ENCODE results near the gene MBOAT7. TPM values are rescaled to one million over a fixed set of nuclear protein-coding genes. Genes with fewer than 3 reads are reported as not detected.

MBOAT7 gene
- total RNA-seq, 1 experiment from 2014 or later: 85.6 TPM

GRCh38 chr19:54152878-54153524 lies 36.4 kb downstream of the MBOAT7 start:
- H3K9ac ChIP-seq (ENCODE audit: low read length): no peak overlapping the region
- peaks cover 37% of the 10 kb centered on the region for H4K20me1 ChIP-seq (ENCODE audit: insufficient read depth, low read depth, low read length)
- no peaks in the 10 kb centered on the region for H3K9me3 ChIP-seq (ENCODE audit: low read length)
- no peak overlapping the region for H3K27ac ChIP-seq (ENCODE audit: low read length)
- H3K4me3 ChIP-seq (ENCODE audit: low read length): no peak overlapping the region
- no peak overlapping the region for H3K4me2 ChIP-seq (ENCODE audit: low read depth, low read length, poor library complexity, severe bottlenecking)
- no peaks in the 10 kb centered on the region for H3K79me2 ChIP-seq (ENCODE audit: low read length)
- no peaks in the 10 kb centered on the region for H3K9me2 ChIP-seq (replicated peaks; ENCODE audit: insufficient read depth, low read length)
- no peaks in the 10 kb centered on the region for H3K27me3 ChIP-seq (ENCODE audit: low read length)
- H3K36me3 ChIP-seq (ENCODE audit: insufficient read depth, low read length): peaks cover 63% of the 10 kb centered on the region
- H2AFZ ChIP-seq (ENCODE audit: low read length): no peak overlapping the region
- no peak for DNase-seq
- H3K4me1 ChIP-seq (ENCODE audit: low read length): peaks cover 9% of the 10 kb centered on the region

GRCh38 chr19:54152267-54152666 lies 37.1 kb downstream of the MBOAT7 start:
- Histone ChIP-seq H3K9me3 (ENCODE audit: low read length) (no peaks in the 10 kb centered on the region), H3K27ac (ENCODE audit: low read length) (no peak overlapping the region), H3K9me2 (replicated peaks; ENCODE audit: insufficient read depth, low read length) (no peaks in the 10 kb centered on the region), H3K4me2 (ENCODE audit: low read depth, low read length, poor library complexity, severe bottlenecking) (no peak overlapping the region), H3K79me2 (ENCODE audit: low read length) (no peaks in the 10 kb centered on the region), H3K9ac (ENCODE audit: low read length) (no peak overlapping the region), H3K4me3 (ENCODE audit: low read length) (no peak overlapping the region), H3K4me1 (ENCODE audit: low read length) (peaks cover 4% of the 10 kb centered on the region; the same call in 1 of the 2 replicates), H3K36me3 (ENCODE audit: insufficient read depth, low read length) (peaks cover 63% of the 10 kb centered on the region), H3K27me3 (ENCODE audit: low read length) (no peaks in the 10 kb centered on the region), H4K20me1 (ENCODE audit: insufficient read depth, low read depth, low read length) (peaks cover 39% of the 10 kb centered on the region), H2AFZ (ENCODE audit: low read length) (no peak overlapping the region)
- no peak for DNase-seq

- no peak for DNase-seq
- Histone ChIP-seq H3K79me2 (ENCODE audit: low read length) (no peaks in the 10 kb centered on the region), H2AFZ (ENCODE audit: low read length) (no peak overlapping the region), H3K4me3 (ENCODE audit: low read length) (no peak overlapping the region), H3K36me3 (ENCODE audit: insufficient read depth, low read length) (peaks cover 64% of the 10 kb centered on the region), H3K27ac (ENCODE audit: low read length) (no peak overlapping the region), H3K9me3 (ENCODE audit: low read length) (no peaks in the 10 kb centered on the region), H3K27me3 (ENCODE audit: low read length) (no peaks in the 10 kb centered on the region), H3K9me2 (replicated peaks; ENCODE audit: insufficient read depth, low read length) (no peaks in the 10 kb centered on the region), H3K4me1 (ENCODE audit: low read length) (no peaks in the 10 kb centered on the region), H4K20me1 (ENCODE audit: insufficient read depth, low read depth, low read length) (peaks cover 42% of the 10 kb centered on the region), H3K9ac (ENCODE audit: low read length) (no peak overlapping the region), H3K4me2 (ENCODE audit: low read depth, low read length, poor library complexity, severe bottlenecking) (no peak overlapping the region)
Measured at GRCh38 chr19:54151362-54152035, 37.9 kb downstream of the MBOAT7 start.

GRCh38 chr19:54149021-54149812 lies 40.2 kb downstream of the MBOAT7 start:
- no peak overlapping the region for H3K4me2 ChIP-seq (ENCODE audit: low read depth, low read length, poor library complexity, severe bottlenecking)
- no peaks in the 10 kb centered on the region for H3K79me2 ChIP-seq (ENCODE audit: low read length)
- H3K9me2 ChIP-seq (replicated peaks; ENCODE audit: insufficient read depth, low read length): no peaks in the 10 kb centered on the region
- H3K4me3 ChIP-seq (ENCODE audit: low read length): no peak overlapping the region
- H3K27me3 ChIP-seq (ENCODE audit: low read length): no peaks in the 10 kb centered on the region
- no peak overlapping the region for H3K9ac ChIP-seq (ENCODE audit: low read length)
- no peak for DNase-seq
- H4K20me1 ChIP-seq (ENCODE audit: insufficient read depth, low read depth, low read length): peaks cover 43% of the 10 kb centered on the region
- H3K36me3 ChIP-seq (ENCODE audit: insufficient read depth, low read length): peaks cover 57% of the 10 kb centered on the region
- no peaks in the 10 kb centered on the region for H3K9me3 ChIP-seq (ENCODE audit: low read length)
- H3K27ac ChIP-seq (ENCODE audit: low read length): no peak overlapping the region
- H3K4me1 ChIP-seq (ENCODE audit: low read length): no peaks in the 10 kb centered on the region
- H2AFZ ChIP-seq (ENCODE audit: low read length): no peak overlapping the region

- Histone ChIP-seq H4K20me1 (ENCODE audit: insufficient read depth, low read depth, low read length) (peaks cover 50% of the 10 kb centered on the region), H3K4me3 (ENCODE audit: low read length) (no peak overlapping the region), H3K27ac (ENCODE audit: low read length) (no peak overlapping the region), H3K9me2 (replicated peaks; ENCODE audit: insufficient read depth, low read length) (no peaks in the 10 kb centered on the region), H3K79me2 (ENCODE audit: low read length) (no peaks in the 10 kb centered on the region), H3K4me1 (ENCODE audit: low read length) (no peaks in the 10 kb centered on the region), H3K36me3 (ENCODE audit: insufficient read depth, low read length) (peaks cover 55% of the 10 kb centered on the region), H3K9me3 (ENCODE audit: low read length) (no peaks in the 10 kb centered on the region), H3K27me3 (ENCODE audit: low read length) (no peaks in the 10 kb centered on the region), H3K9ac (ENCODE audit: low read length) (no peak overlapping the region), H3K4me2 (ENCODE audit: low read depth, low read length, poor library complexity, severe bottlenecking) (no peak overlapping the region), H2AFZ (ENCODE audit: low read length) (no peak overlapping the region)
- no peak for DNase-seq
Measured at GRCh38 chr19:54148158-54148557, 41.2 kb downstream of the MBOAT7 start.

GRCh38 chr19:54147676-54148075 lies 41.7 kb downstream of the MBOAT7 start:
- H3K9ac ChIP-seq (ENCODE audit: low read length): no peak overlapping the region
- H3K27me3 ChIP-seq (ENCODE audit: low read length): no peaks in the 10 kb centered on the region
- no peak overlapping the region for H3K4me3 ChIP-seq (ENCODE audit: low read length)
- no peak overlapping the region for H3K27ac ChIP-seq (ENCODE audit: low read length)
- H3K79me2 ChIP-seq (ENCODE audit: low read length): peaks cover 3% of the 10 kb centered on the region; the same call in 1 of the 2 replicates
- H3K9me3 ChIP-seq (ENCODE audit: low read length): no peaks in the 10 kb centered on the region
- no peaks in the 10 kb centered on the region for H3K9me2 ChIP-seq (replicated peaks; ENCODE audit: insufficient read depth, low read length)
- H2AFZ ChIP-seq (ENCODE audit: low read length): no peak overlapping the region
- no peak for DNase-seq
- H4K20me1 ChIP-seq (ENCODE audit: insufficient read depth, low read depth, low read length): peaks cover 55% of the 10 kb centered on the region
- H3K4me2 ChIP-seq (ENCODE audit: low read depth, low read length, poor library complexity, severe bottlenecking): no peak overlapping the region
- peaks cover 54% of the 10 kb centered on the region for H3K36me3 ChIP-seq (ENCODE audit: insufficient read depth, low read length)
- no peaks in the 10 kb centered on the region for H3K4me1 ChIP-seq (ENCODE audit: low read length)

GRCh38 chr19:54145541-54146158 lies 43.7 kb downstream of the MBOAT7 start:
- Histone ChIP-seq H3K4me2 (ENCODE audit: low read depth, low read length, poor library complexity, severe bottlenecking) (no peak overlapping the region), H3K9ac (ENCODE audit: low read length) (no peak overlapping the region), H3K9me3 (ENCODE audit: low read length) (no peaks in the 10 kb centered on the region), H3K27ac (ENCODE audit: low read length) (no peak overlapping the region), H3K79me2 (ENCODE audit: low read length) (peaks cover 23% of the 10 kb centered on the region), H2AFZ (ENCODE audit: low read length) (no peak overlapping the region), H3K4me1 (ENCODE audit: low read length) (no peaks in the 10 kb centered on the region), H4K20me1 (ENCODE audit: insufficient read depth, low read depth, low read length) (peaks cover 66% of the 10 kb centered on the region), H3K27me3 (ENCODE audit: low read length) (no peaks in the 10 kb centered on the region), H3K4me3 (ENCODE audit: low read length) (no peak overlapping the region), H3K9me2 (replicated peaks; ENCODE audit: insufficient read depth, low read length) (no peaks in the 10 kb centered on the region), H3K36me3 (ENCODE audit: insufficient read depth, low read length) (peaks cover 53% of the 10 kb centered on the region; the same call in 1 of the 2 replicates)
- no peak for DNase-seq

Measured in Karpas-422 (cell line).